ENCODE results near the gene SHANK2.
"Not testable (repeated sequence)": the region's sequence is repeated elsewhere in the genome, so short reads cannot be mapped to it uniquely, and the experiment has no call there.

The SHANK2 gene

GRCh38 chr11:71242391-71242790 is 10.0 kb downstream of the SHANK2 start:
- no peak for DNase-seq

DNA sequence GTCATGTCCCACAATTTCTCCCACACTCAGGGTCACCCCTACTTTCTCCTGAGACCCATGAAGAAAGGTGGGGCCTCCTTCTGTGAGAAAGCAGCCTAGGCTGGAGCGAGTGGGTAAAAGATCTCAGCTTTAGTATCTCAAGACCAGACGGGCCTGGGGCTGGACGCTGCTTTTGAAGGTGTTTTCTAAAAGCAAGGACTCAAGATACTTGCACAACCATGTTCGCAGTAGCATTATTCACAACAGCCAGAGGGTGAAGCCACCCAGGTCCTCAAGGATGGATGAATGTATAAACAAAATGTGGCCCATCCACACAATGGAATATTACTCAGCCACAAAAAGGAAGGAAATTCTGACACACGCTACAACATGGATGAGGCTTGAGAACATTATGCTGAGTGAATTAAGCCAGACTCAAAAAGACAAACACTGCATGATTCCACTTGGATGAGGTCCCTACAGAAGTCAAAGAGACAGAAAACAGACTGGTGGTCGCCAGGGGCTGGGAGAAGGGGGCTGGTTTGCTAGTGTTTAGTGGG is 10.6 kb downstream of the SHANK2 start:
- DNase-seq, result no peak

DNA sequence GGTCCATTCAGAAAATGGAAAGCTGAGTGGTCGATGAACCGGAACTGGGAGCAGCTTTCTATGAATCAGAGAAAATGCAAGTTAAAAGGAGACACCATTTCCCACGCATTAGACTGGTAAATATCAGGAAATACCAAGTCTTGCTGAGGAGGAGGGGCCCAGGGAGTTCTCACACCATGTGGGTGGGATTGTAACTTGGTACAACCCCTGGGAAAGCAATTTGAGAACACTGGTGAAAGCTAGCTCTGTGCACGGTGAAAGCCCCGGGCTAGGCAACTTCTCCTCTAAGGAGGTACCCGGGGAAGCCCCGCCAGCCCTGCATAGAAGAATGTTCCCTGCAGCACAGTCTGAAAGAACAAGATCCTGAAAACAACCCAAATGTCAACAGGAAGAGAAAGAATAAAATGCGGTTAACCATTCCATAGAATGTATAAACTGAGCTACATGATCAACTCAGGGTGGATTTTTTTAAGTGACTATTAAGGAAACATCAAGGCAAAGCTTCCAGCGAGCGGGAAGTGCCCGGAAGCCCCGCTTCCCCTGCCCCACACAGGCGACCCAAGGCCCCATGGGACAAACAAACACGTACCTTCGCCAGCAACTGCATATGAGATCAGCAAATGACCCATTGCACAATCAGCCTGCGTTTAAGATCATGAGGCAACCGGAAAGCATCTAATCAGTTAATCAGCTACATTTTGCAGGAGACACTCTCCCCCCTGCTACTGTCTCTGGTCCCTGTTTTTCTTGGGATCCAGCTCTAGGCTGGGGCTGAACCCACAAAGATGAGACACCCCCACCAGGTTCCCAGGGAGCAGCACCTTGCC is 11.3 kb downstream of the SHANK2 start:
- no peak for DNase-seq

DNA sequence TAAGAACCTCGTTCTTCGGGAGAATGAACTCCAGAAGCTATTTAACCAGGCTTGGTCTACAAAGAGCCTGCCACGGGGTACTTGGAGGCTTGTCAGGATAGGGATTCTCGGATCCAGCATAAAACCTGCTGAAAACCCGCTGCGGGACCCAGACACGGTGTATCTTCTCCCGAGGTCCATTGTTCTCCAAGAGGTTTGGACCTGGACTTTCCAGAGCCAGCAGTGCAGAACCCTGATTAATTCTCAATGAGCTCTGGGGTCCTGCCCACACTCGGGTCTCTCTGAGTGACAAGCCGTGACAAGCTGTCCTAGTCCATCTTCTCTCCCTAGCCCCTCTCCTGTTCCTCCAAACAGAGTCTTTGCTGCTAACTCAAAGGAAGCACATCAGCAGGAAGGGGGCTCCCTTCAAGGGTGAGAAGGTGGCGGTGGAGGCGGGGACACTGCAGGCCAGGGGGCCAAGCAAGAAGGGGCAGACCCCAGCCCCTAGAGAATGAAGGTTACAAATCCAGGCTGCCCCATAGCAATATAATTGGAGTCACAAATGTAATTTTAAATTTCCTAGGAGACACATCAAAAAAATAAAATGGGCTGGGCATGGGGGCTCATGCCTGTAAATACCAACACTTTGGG is 12.2 kb downstream of the SHANK2 start:
- no peak for DNase-seq

GRCh38 chr11:71239581-71239980 is 12.8 kb downstream of the SHANK2 start:
- no peak for DNase-seq

- no peak for DNase-seq
These were observed 13.4 kb downstream of the SHANK2 start for GRCh38 chr11:71238941-71239340.

- no peak for DNase-seq
These were observed 14.0 kb downstream of the SHANK2 start for GRCh38 chr11:71238285-71238875.

- DNase-seq, result no peak
These were observed 14.5 kb downstream of the SHANK2 start for GRCh38 chr11:71237853-71238252.

DNA sequence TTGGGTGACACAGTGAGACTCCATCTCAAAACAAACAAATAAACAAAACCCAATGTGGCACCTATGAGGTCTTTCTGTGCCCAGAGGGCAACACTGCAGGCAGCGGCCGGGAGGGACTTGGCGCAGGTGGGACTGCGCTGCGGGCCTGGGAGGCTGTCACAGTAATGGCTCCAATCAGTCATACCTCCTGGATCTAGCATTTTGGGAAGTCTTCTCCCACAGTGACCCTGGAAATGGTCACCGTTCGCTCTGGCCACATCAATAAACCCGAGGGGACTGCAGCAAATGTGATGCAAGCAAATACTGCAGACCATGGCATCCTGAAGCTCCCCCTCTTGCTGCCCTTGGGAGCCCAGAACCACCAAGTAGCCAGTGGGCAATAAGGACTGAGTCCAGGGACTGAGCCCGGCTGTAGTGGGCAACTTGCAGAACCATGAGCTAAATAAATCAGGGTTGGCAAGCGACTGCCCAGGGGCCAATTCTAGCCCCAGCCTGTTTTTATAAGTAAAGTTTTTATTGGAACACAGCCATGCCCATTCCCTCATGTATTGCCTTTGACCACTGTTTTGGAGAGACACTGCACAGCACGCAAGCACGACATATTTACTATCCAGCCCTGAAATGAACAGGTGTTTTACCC is 15.4 kb downstream of the SHANK2 start:
- no peak for DNase-seq

DNA sequence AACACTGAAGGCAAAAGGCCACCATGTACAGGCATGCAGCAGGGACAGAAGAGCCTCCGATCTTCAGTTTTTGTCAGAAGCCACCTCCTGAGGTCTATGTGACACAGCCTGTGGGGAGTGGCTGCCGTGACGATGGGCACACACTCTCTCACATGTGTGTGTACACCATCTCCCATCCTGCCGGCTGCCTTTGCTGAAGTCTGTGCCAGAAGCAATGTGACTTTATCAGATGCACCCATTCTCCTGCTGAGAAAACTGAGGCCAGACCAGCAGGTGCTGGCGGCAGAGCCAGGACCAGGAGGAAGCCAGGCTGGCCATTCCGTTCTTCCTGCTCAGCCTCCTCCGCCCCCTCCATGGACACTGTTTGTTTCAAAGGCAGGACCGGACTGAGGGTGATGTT is 16.7 kb downstream of the SHANK2 start:
- DNase-seq, result no peak

- DNase-seq, result not testable (repeated sequence)
These were observed 18.2 kb downstream of the SHANK2 start for GRCh38 chr11:71233896-71234852.

DNA sequence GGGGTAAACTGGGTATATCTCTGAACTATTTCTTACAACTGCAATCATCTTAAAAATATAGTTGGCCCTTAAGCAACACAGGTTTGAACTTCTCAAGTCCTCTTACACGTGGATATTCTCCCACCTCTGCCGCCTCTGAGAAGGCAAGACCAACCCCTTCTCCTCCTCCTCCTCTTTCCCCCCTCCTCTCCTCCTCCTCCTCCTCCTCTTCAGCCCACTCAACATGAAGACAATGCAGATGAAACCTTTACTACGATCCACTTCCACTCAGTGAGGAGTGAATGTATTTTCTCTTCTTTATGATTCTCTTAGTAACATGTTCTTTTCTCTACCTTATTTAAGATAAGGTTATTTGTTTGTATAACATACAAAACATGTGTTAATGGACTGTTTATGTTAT is 20.0 kb downstream of the SHANK2 start:
- no peak for DNase-seq

- DNase-seq, result no peak
These were observed 23.4 kb downstream of the SHANK2 start for GRCh38 chr11:71228961-71229360.

GRCh38 chr11:71227058-71227659 is 25.2 kb downstream of the SHANK2 start:
- no peak for DNase-seq

GRCh38 chr11:71223671-71224660 is 28.4 kb downstream of the SHANK2 start:
- no peak for DNase-seq

- DNase-seq, result no peak
These were observed 29.3 kb downstream of the SHANK2 start for GRCh38 chr11:71223081-71223405.

DNA sequence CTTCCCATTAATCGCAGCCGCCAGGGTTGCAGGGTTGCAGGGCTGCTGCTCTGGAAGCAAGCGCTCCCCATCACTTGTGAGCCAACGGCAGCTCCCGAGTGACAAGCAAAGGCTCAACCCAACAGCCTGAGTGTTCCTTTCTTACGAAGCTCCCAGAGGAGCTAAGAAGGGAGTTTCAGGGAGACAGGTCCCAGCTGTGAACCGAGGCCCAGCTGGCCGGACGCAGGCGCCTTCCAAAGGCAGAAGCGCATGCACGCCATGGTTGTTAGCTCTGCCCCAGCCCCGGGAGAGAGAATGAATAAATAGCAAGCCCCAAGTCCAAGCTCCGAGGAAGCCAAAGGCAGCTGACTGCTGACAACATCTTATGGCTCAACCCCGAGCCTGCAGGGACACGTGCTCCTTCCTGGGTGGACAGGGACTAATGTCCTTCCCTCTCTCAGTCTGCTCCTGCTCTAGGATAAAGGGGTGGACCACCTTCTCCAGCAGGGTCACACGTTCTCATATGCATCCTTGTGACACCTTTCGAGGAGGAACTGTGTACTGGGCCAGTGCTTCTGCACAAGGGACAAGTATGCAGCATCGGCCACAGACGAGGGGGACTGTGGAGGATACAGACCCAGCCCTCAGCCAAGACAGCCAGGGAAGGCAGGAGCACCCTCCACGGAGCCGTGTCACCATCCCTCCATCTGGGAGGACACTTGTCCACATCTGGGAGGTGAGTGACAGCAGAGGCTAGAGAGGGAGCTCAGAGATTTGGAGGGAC is 29.9 kb downstream of the SHANK2 start:
- DNase-seq, result no peak

GRCh38 chr11:71221821-71222220 is 30.6 kb downstream of the SHANK2 start:
- DNase-seq, result no peak

DNA sequence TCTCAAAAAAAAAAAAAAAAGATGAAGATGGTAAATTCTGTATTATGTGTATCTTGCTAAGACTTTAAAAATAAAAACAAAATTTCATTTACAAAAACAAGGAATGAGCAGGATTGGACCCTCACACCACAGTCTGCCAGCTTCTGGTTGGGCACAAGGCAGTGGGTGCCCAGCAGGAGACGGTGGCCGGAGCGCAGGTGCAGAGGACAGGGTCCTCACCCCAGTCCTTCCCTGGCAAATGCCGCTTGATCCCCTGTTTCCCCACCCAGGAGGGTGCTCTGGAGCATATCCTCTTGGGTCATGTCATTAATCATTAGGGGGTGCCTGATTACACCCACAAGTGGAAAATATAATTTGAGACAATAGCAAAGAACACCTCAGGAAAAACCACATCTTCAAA is 31.2 kb downstream of the SHANK2 start:
- no peak for DNase-seq

Data from activated CD4-positive, alpha-beta T cell treated with anti-CD3 and anti-CD28 coated beads, Interleukin-2, Interleukin-6, amounts not matched to agents 100 ng/mL and 50 ng/mL, durations not matched to agents 16 hours and 8 hours (primary cell).